HCT116 (cell line): ENCODE results near the gene RNASEH2B. TPM values are rescaled to one million over a fixed set of nuclear protein-coding genes. Genes with fewer than 3 reads are reported as not detected.

ENCODE experiments used
- ATAC-seq: fragments of 200-7000 bp; cut with Tn5 transposase; 2 replicates; pipeline ENCODE4 v1.9.1; 2020; ENCODE audit warnings: mild to moderate bottlenecking, moderate library complexity
- BruUV-seq: library from RNA; stranded (reverse); fragments of 400-500 nt; replicated peaks from 2 replicates; lab custom pipeline; 2021; lab: Mats Ljungman, UMichigan
- CTCF ChIA-PET: fragments of 300-600 bp; sonication (Branson Sonifier 250); formaldehyde crosslinking; loops from one replicate; lab custom pipeline; 2021; ENCODE audit warnings: antibody characterized with exemption; lab: Charles Lee
- POLR2A ChIA-PET: fragments of 300-600, 350-600 bp; sonication (Branson Sonifier 250); formaldehyde crosslinking; loops from one replicate; lab custom pipeline; 2021; ENCODE audit warnings: antibody characterized with exemption; lab: Charles Lee
- RAD21 ChIA-PET, 2 experiments: fragments of 300-600 bp; sonication (Branson Sonifier 250); formaldehyde crosslinking; loops; one replicate each; lab custom pipeline; 2023; ENCODE audit warnings: low total read pairs in 2 of 2; ENCODE audit not compliant: uncharacterized antibody in 2 of 2, unreplicated experiment in 2 of 2, low non-redundant PET in 1 of 2; lab: Charles Lee
- DNase-seq: peaks from one replicate; pipeline ENCODE4 v3.0.0-alpha.2; 2010; ENCODE audit warnings: low read depth, low spot score
- H2AFZ ChIP-seq: fragments of 200-600 bp; shearing (Covaris generic), sonication (generic); 2 replicates; pipeline ENCODE4 v1.6.1; 2017; ENCODE audit warnings: low read depth, mixed run types, mixed read lengths, antibody characterized with exemption, low read length; ENCODE audit not compliant: poor library complexity, severe bottlenecking
- H3K27ac ChIP-seq: 2 replicates; pipeline ENCODE4 v1.5.1; 2012; ENCODE audit warnings: low read depth, low read length
- H3K27me3 ChIP-seq: fragments of 200-600 bp; sonication (generic); 2 replicates; pipeline ENCODE4 v1.6.1; 2016; ENCODE audit warnings: mixed run types, low read length, mixed read lengths; ENCODE audit not compliant: insufficient read depth
- H3K36me3 ChIP-seq, 2 experiments: fragments of 200-500 bp in 1 of 2; fragments of 200-600 bp in 1 of 2; sonication (Bioruptor generic) in 1 of 2; sonication (generic) in 1 of 2; 2 replicates each; pipeline versions ENCODE4 v1.5.1 to v1.6.1; 2014 to 2016; ENCODE audit warnings: low read length in 2 of 2, inconsistent platforms in 1 of 2, mixed read lengths in 1 of 2, mixed run types in 1 of 2; ENCODE audit not compliant: insufficient read depth in 2 of 2, control insufficient read depth in 1 of 2
- H3K4me1 ChIP-seq, 2 experiments: fragments of 200-600 bp in 1 of 2; sonication (generic) in 1 of 2; 2 replicates each; pipeline versions ENCODE4 v1.5.1 to v1.6.1; 2012 to 2017; ENCODE audit warnings: low read length in 2 of 2, inconsistent platforms in 1 of 2, mild to moderate bottlenecking in 1 of 2, mixed read lengths in 1 of 2, mixed run types in 1 of 2, moderate library complexity in 1 of 2; ENCODE audit not compliant: insufficient read depth in 2 of 2, control insufficient read depth in 1 of 2
- H3K4me2 ChIP-seq: fragments of 200-600 bp; sonication (generic); 2 replicates; pipeline ENCODE4 v1.6.1; 2017; ENCODE audit warnings: mixed run types, low read length, mixed read lengths
- H3K4me3 ChIP-seq, 2 experiments: fragments of 200-600 bp in 1 of 2; sonication (generic) in 1 of 2; replicated peaks in 1 of 2; 2 replicates each; pipeline ENCODE4 v1.5.1; 2011 to 2016; ENCODE audit warnings: low read length in 2 of 2, control low read depth in 1 of 2, low read depth in 1 of 2, mild to moderate bottlenecking in 1 of 2, mixed read lengths in 1 of 2, mixed run types in 1 of 2
- H3K79me2 ChIP-seq: fragments of 200-600 bp; sonication (generic); 2 replicates; pipeline ENCODE4 v1.6.1; 2017; ENCODE audit warnings: mild to moderate bottlenecking, mixed run types, low read length, moderate library complexity, mixed read lengths; ENCODE audit not compliant: insufficient read depth
- H3K9ac ChIP-seq: fragments of 200-600 bp; sonication (generic); 2 replicates; pipeline ENCODE4 v1.6.1; 2016; ENCODE audit warnings: low read length, mixed read lengths
- H3K9me2 ChIP-seq: fragments of 200-600 bp; sonication (generic), shearing (Covaris generic); 2 replicates; pipeline ENCODE4 v1.6.1; 2017; ENCODE audit warnings: mixed run types, mild to moderate bottlenecking, moderate library complexity; ENCODE audit not compliant: insufficient read depth
- H3K9me3 ChIP-seq, 2 experiments: fragments of 200-500 bp in 1 of 2; fragments of 200-600 bp in 1 of 2; sonication (Bioruptor generic) in 1 of 2; sonication (generic) in 1 of 2; 2 replicates each; pipeline ENCODE4 v1.6.1; 2014 to 2017; ENCODE audit warnings: low read length in 2 of 2, mixed read lengths in 2 of 2, inconsistent platforms in 1 of 2, low read depth in 1 of 2, mild to moderate bottlenecking in 1 of 2, mixed run types in 1 of 2, moderate library complexity in 1 of 2; ENCODE audit not compliant: control insufficient read depth in 1 of 2, insufficient read depth in 1 of 2
- H4K20me1 ChIP-seq: fragments of 200-600 bp; sonication (generic), shearing (Covaris generic); 2 replicates; pipeline ENCODE4 v1.6.1; 2017; ENCODE audit warnings: mixed run types, mild to moderate bottlenecking, moderate library complexity; ENCODE audit not compliant: insufficient read depth
- ATF3 ChIP-seq: IDR thresholded peaks from 2 replicates; pipeline ENCODE4 v1.6.1; 2012
- CEBPB ChIP-seq: IDR thresholded peaks from 2 replicates; pipeline ENCODE4 v1.6.1; 2012; ENCODE audit warnings: low read depth
- EGR1 ChIP-seq: IDR thresholded peaks from 2 replicates; pipeline ENCODE4 v1.6.1; 2012; ENCODE audit warnings: low read depth
- FOSL1 ChIP-seq: IDR thresholded peaks from 2 replicates; pipeline ENCODE4 v1.6.1; 2012; ENCODE audit warnings: low read depth
- JUND ChIP-seq: IDR thresholded peaks from 2 replicates; pipeline ENCODE4 v1.6.1; 2012
- POLR2AphosphoS5 ChIP-seq: IDR thresholded peaks from 2 replicates; pipeline ENCODE4 v1.6.1; 2011; ENCODE audit warnings: mild to moderate bottlenecking, low read depth, low read length, moderate library complexity
- RAD21 ChIP-seq: IDR thresholded peaks from 2 replicates; pipeline ENCODE4 v1.6.1; 2012; ENCODE audit warnings: low read depth, mild to moderate bottlenecking
- SP1 ChIP-seq: IDR thresholded peaks from 2 replicates; pipeline ENCODE4 v1.6.1; 2012; ENCODE audit warnings: low read depth
- YY1 ChIP-seq: IDR thresholded peaks from 2 replicates; pipeline ENCODE4 v1.6.1; 2011; ENCODE audit warnings: low read length, low read depth, moderate library complexity, mild to moderate bottlenecking; ENCODE audit not compliant: insufficient replicate concordance; ENCODE audit errors: extremely low read depth
- ZBTB33 ChIP-seq: IDR thresholded peaks from 2 replicates; pipeline ENCODE4 v1.6.1; 2011; ENCODE audit warnings: mild to moderate bottlenecking, low read length, moderate library complexity; ENCODE audit not compliant: insufficient replicate concordance; ENCODE audit errors: extremely low read depth
- ZFX ChIP-seq: fragments of 450-650 bp; IDR thresholded peaks from 2 replicates; pipeline ENCODE4 v1.6.1; 2017
- ZNF274 ChIP-seq: fragments of 200-500 bp; sonication (Bioruptor generic); IDR thresholded peaks from 2 replicates; pipeline ENCODE4 v1.6.1; 2014; ENCODE audit warnings: mild to moderate bottlenecking, low read depth, low read length, inconsistent platforms
- intact Hi-C: fragments of 100-400 bp; cut with micrococcal nuclease; formaldehyde crosslinking; loops from 2 replicates; pipeline ENCODE4 v1.10.0; 2022
- total RNA-seq: library from RNA; stranded (reverse); gene quantifications from one replicate; pipeline ENCODE4 v1.2.1, GENCODE V29; 2021; ENCODE audit not compliant: unreplicated experiment
- TF ChIP-seq, protein P1 (sequence below), 3 experiments: fragments of 200-600 bp in 1 of 3; sonication (generic) in 1 of 3; IDR thresholded peaks in 2 of 3; conservative IDR thresholded peaks in 1 of 3; 2 replicates each; pipeline ENCODE4 v1.5.1; 2012 to 2017; ENCODE audit warnings: low read depth in 2 of 3, low read length in 2 of 3, antibody characterized with exemption in 1 of 3, borderline replicate concordance in 1 of 3, control low read depth in 1 of 3, mild to moderate bottlenecking in 1 of 3, mixed read lengths in 1 of 3, mixed run types in 1 of 3, moderate library complexity in 1 of 3; ENCODE audit not compliant: insufficient read depth in 1 of 3

The RNASEH2B gene
- total RNA-seq, 1 experiment from 2014 or later = 41.3 TPM

DNA sequence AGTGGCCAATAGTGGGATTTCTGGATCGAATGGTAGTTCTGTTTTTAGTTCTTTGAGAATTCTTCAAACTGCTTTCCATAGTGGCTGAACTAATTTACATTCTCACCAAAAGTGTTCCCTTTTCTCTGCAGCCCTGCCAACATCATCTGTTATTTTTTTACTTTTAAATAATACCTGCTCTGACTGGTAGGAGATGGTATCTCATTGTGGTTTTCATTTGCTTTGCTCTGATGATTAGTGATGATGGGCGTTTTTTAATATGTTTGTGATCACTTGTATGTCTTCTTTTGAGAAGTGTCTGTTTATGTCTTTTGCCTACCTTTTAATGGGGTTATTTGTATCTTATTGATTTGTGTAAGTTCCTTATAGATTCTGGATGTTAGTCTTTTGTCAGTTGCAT is 48.0 kb downstream of the RNASEH2B start:
- Histone ChIP-seq H3K4me1 (no peaks in the 10 kb centered on the region), H3K36me3 (no peaks in the 10 kb centered on the region), H2AFZ (no peak overlapping the region), H3K9ac (no peak overlapping the region), H3K4me2 (no peak overlapping the region), H3K9me2 (no peaks in the 10 kb centered on the region), H3K4me3 (no peak overlapping the region), H3K9me3 (no peaks in the 10 kb centered on the region), H3K27ac (no peak overlapping the region), H3K79me2 (no peaks in the 10 kb centered on the region), H3K27me3 (no peaks in the 10 kb centered on the region), H4K20me1 (no peaks in the 10 kb centered on the region)
- DNase-seq (no peak), ATAC-seq (no peak)
- CTCF ChIA-PET = no interaction called here
- intact Hi-C loops = no loop called here
- TF ChIP-seq YY1 (no peak), JUND (no peak), ZNF274 (no peak), SP1 (no peak), CEBPB (no peak), RAD21 (no peak), ZFX (no peak)
- RAD21 ChIA-PET = no interaction called here
- POLR2A ChIA-PET = no interaction called here
- no TSS peak for BruUV-seq

DNA sequence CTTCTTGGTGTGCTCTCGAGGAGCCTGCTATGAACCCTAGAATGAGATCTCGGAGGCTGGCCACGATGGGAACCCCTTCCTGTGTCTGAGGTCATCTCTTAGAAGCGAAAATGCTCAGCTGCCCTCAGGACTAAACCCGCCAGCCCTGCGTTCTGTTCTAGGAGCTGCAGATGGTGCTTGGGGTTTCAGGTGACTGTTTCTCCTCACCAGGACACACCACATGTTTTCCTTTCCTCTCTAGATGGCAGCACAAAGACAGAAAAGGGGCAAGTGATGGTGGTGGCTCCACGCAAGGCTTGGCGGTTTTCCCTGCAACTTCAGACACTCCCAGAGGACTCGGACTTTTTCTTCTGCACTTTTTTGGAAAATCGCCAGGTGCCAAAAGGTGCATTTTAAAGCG is 60.1 kb downstream of the RNASEH2B start:
- intact Hi-C loops = no loop called here
- RAD21 ChIA-PET = no interaction called here
- no peaks in the 10 kb centered on the region for H3K36me3 ChIP-seq
- no peaks in the 10 kb centered on the region for H4K20me1 ChIP-seq
- TF ChIP-seq FOSL1 (no peak), EGR1 (no peak), RAD21 (peak; percentile 33; the same call in 1 of the 2 replicates), ZBTB33 (no peak), ATF3 (no peak), YY1 (no peak), POLR2AphosphoS5 (no peak), SP1 (no peak)
- TF ChIP-seq, protein P1, sequence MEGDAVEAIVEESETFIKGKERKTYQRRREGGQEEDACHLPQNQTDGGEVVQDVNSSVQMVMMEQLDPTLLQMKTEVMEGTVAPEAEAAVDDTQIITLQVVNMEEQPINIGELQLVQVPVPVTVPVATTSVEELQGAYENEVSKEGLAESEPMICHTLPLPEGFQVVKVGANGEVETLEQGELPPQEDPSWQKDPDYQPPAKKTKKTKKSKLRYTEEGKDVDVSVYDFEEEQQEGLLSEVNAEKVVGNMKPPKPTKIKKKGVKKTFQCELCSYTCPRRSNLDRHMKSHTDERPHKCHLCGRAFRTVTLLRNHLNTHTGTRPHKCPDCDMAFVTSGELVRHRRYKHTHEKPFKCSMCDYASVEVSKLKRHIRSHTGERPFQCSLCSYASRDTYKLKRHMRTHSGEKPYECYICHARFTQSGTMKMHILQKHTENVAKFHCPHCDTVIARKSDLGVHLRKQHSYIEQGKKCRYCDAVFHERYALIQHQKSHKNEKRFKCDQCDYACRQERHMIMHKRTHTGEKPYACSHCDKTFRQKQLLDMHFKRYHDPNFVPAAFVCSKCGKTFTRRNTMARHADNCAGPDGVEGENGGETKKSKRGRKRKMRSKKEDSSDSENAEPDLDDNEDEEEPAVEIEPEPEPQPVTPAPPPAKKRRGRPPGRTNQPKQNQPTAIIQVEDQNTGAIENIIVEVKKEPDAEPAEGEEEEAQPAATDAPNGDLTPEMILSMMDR (IDR thresholded peaks at IDR 0.05 in 2 of 3, conservative IDR thresholded peaks at IDR 0.05 in 1 of 3; ENCODE audit: borderline replicate concordance in 1 of 3, insufficient read depth in 1 of 3, low read depth in 2 of 3, low read length in 2 of 3) = peak in 1 of 3 experiments; percentile 16; a peak in 1 of 6 replicates
- TF ChIP-seq, all 23 proteins: peak for 2
- H3K4me1 ChIP-seq = no peaks in the 10 kb centered on the region
- ChIA-PET POLR2A (no interaction called here), CTCF (interaction anchor here (0.9 kb wide), 1 partner anchor 58 kb away, joined by 3 read pairs; no protein-coding TSS in a partner anchor)
- no peaks in the 10 kb centered on the region for H3K27me3 ChIP-seq
- H3K4me2 ChIP-seq = no peak overlapping the region
- H3K9me2 ChIP-seq = no peaks in the 10 kb centered on the region
- BruUV-seq = no TSS peak
- DNase-seq = no peak
- no peaks in the 10 kb centered on the region for H3K79me2 ChIP-seq
- H3K4me3 ChIP-seq = no peak overlapping the region
- H2AFZ ChIP-seq = no peak overlapping the region
- no peak overlapping the region for H3K27ac ChIP-seq
- H3K9ac ChIP-seq = no peak overlapping the region
- 0 out of 2 replicates have a peak, but pooled peaks have one; percentile 44 for ATAC-seq
- no peaks in the 10 kb centered on the region for H3K9me3 ChIP-seq
